GM19397 (cell line): ENCODE results near the gene ARL6IP4.

Source experiments
- ATAC-seq: cut with Tn5 transposase; IDR thresholded peaks from one replicate; pipeline ENCODE4 v1.9.1; 2021; ENCODE audit warnings: mild to moderate bottlenecking, moderate library complexity; ENCODE audit not compliant: unreplicated experiment

Gene ARL6IP4

GRCh38 chr12:122989874-122990419 lies 9.5 kb downstream of the ARL6IP4 start:
- no peak for ATAC-seq

GRCh38 chr12:122990561-122990960 lies 10.1 kb downstream of the ARL6IP4 start:
- no peak for ATAC-seq

- no peak for ATAC-seq
Measured at GRCh38 chr12:122990961-122991622, 10.6 kb downstream of the ARL6IP4 start.

DNA sequence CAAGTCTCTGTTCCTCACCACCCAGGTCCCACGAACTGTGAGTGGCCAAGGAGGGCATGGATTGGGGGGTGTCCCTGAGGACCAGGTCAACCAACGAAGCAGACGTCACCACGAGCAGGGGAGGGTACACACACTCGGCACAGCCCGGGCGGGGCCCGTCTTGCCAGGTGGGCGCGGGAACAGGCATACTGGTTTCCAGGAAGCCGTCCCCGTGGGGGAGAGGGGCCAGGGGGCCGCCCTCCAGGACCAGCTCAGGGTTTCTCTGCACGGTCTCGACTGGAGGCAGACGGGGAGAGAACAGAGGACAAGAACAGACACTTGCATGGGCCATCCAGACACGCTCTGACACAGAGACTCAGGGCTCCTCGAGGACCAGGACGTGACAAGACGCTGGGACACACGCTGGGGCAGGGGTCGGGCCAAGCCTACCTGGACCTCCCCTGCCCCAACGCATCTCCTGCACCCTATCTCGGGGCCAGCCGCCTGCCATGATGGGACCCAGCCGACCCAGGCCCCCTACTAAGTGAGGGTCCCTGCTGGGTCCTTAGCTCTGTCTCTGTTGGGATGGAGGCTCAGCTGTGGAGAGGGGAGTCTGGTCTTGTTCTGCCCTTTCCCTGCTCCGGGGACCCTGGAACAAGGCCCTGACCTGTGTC lies 11.3 kb downstream of the ARL6IP4 start:
- no peak for ATAC-seq

DNA sequence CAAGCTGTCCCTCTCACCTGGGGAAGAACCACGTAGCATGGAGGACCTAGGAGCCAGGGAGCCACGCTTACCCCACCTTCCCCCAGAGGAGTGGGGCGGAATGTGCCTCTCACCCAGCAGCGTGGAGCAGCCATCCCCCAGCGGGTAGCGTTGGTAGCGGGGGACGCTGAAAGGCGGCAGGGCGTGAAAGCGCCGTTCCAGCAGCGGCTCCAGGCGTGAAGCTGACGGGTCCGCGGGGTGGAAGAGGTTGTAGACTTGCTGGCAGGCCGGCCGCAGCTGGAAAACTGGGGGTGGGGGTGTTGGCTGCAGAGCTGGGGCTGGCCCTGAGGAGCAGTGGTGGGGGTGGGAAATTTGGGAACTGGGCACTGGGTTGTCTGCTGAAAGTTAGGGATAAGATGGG lies 11.9 kb downstream of the ARL6IP4 start:
- ATAC-seq = no peak

- no peak for ATAC-seq
Measured at GRCh38 chr12:122994140-122994675, 13.7 kb downstream of the ARL6IP4 start.

DNA sequence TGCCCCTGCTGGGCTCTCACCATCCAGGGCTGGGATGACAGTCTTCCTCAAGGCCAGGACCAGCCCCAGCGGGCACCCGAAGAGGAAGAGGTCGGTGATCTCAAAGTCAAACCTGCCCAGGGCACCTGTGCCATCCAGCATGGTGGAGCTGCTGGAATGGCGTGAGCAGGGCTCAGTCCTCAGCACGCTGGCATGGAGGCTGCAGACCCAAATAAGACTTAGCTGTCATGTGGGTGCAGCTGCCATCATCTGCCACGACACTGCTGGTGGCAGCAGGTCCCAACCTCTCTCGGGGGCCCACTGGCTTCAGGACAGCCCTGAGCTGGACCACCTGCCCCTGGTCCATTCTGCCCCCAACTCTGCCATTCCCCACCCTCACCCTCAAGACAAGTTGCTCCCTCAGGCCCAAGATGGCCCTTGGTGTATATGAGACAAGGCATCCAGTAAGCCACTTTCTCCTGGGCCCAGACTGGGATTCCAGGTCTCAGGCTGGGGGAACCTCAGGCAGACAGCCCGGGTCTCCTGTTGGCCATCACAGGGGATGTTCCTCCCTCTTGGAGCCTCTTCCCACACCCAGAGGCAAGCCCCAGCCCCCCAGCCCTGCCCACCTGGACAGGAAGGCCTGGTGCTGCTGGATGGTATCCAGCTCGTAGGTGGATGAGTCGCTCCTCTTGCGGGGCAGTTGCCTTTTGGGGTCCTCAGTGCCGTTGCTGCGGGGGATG lies 14.5 kb downstream of the ARL6IP4 start:
- no peak for ATAC-seq

- ATAC-seq = no peak
Measured at GRCh38 chr12:122995503-122996187, 15.2 kb downstream of the ARL6IP4 start.

DNA sequence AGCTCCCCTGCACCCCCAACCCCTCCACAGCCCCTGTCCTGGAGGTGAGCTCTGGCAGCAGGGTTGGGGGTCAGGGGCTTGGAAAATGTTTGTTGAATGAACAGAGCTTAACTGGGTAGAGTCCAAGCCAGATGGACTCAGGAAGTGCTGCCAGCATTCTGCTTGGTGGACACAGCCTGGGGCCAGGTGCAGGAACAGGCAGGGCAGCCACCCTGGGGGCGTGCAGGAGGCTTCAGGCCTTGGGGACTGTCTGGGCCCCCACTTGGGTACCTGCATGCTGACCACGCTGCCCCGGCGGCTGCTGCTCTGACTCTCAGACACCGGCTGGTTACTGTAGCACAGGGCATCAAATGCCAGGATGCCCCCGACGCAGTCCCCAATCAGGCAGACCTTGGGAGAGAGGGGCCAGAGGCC lies 15.7 kb downstream of the ARL6IP4 start:
- no peak for ATAC-seq

GRCh38 chr12:122996621-122997342 lies 16.3 kb downstream of the ARL6IP4 start:
- ATAC-seq = no peak

GRCh38 chr12:122997343-122998250 lies 17.1 kb downstream of the ARL6IP4 start:
- no peak for ATAC-seq

GRCh38 chr12:122998316-122998715 lies 17.8 kb downstream of the ARL6IP4 start:
- ATAC-seq = no peak

GRCh38 chr12:122999196-122999946 lies 18.9 kb downstream of the ARL6IP4 start:
- no peak for ATAC-seq

- no peak for ATAC-seq
Measured at GRCh38 chr12:122999986-123000420, 19.5 kb downstream of the ARL6IP4 start.

DNA sequence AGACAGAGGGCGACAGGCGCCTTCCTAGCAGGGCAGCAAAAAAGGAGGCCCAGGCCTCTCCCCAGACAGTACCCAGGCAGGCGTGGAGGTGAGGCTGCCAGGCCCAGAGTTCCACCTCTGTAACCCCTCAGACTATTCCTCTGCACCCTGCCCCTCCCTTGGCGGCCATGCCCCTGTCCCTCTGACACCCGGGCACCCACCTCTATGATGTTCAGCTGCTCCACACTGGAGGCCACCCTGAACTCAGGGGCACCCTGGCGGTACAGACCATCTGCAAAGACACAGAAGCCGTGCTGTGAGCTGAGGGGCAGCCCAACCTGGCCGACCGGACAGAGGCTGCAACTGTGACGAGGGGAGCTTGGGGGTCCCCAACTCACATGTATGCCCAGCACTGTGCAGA lies 20.1 kb downstream of the ARL6IP4 start:
- no peak for ATAC-seq

DNA sequence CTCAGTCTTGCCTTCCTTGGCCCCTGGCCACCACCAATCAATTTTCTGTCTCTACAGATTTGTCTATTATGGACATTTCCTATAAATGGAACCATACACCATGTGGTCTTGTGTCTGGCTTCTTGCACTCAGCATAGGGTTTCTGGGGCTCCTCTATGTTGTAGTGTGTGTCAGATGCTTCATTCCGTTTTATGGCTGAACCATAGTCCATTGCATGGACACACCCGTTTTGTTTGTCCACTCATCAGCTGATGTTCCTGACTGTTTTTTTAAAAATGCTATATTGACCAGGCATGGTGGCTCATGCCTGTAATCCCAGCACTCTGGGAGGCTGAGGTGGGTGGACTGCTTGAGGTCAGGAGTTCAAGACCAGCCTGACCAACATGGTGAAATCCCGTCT lies 21.0 kb downstream of the ARL6IP4 start:
- ATAC-seq = no peak

GRCh38 chr12:123003257-123003656 lies 22.8 kb downstream of the ARL6IP4 start:
- no peak for ATAC-seq

DNA sequence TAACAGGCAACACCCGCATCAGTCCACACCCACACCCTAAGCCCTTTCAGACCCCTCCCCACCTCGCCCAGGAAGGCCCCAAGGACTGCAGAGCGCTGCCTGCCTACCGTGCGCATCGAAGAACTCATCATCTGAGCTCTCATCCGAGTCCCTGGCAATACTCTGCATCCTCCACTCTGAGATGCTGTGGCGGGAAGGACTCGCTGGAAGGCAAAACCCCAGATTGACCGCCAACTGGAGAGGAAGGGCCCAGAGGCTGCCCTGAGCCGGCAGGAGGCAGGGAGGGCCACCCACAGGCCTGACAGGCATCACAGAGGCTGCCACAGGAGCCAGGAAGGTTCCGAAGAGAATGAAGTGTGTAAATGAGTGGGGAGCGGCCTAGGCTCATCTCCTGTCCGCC lies 23.8 kb downstream of the ARL6IP4 start:
- no peak for ATAC-seq
